ENCODE data around the gene DLGAP3.
"Not testable (repeated sequence)": the region's sequence is repeated elsewhere in the genome, so short reads cannot be mapped to it uniquely, and the experiment has no call there.

DLGAP3 gene

GRCh38 chr1:34948739-34949138 is 19.3 kb upstream of the DLGAP3 start:
- not testable (repeated sequence) for H3K9ac ChIP-seq (ENCODE audit: low read depth, low read length); H3K4me1 ChIP-seq (ENCODE audit: insufficient read depth, low read length); H3K9me3 ChIP-seq (ENCODE audit: control insufficient read depth, insufficient read depth, low read length); H3K36me3 ChIP-seq (ENCODE audit: insufficient read depth, low read length)

GRCh38 chr1:34947641-34948314 is 18.3 kb upstream of the DLGAP3 start:
- H3K4me1 ChIP-seq (ENCODE audit: insufficient read depth, low read length); H3K9me3 ChIP-seq (ENCODE audit: control insufficient read depth, insufficient read depth, low read length); H3K36me3 ChIP-seq (ENCODE audit: insufficient read depth, low read length); H3K9ac ChIP-seq (ENCODE audit: low read depth, low read length): not testable (repeated sequence)

DNA sequence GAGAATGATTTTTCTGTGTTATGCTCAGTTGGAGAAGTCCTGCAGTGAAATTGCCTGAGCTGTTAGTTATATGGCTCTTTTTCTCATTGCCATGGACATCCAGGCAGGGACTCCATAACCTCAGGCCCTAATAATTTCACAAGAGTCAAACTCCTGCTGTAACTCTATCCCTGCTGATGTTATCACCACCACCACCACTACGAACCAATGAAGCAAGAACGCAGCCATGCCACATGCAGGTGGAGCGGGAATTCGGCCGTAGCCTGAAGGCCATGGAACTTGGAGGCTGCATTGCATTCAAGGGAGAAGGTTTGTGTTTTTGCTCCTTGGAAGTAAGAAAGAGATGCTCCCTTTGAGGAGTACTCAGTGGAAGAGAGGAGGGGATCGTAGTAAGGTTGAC is 16.8 kb upstream of the DLGAP3 start:
- Histone ChIP-seq H3K4me1 (ENCODE audit: insufficient read depth, low read length) (no peaks in the 10 kb centered on the region), H3K9ac (ENCODE audit: low read depth, low read length) (no peak overlapping the region), H3K36me3 (ENCODE audit: insufficient read depth, low read length) (no peaks in the 10 kb centered on the region), H3K9me3 (ENCODE audit: control insufficient read depth, insufficient read depth, low read length) (no peaks in the 10 kb centered on the region)

GRCh38 chr1:34941798-34942197 is 12.3 kb upstream of the DLGAP3 start:
- not testable (repeated sequence) for H3K36me3 ChIP-seq (ENCODE audit: insufficient read depth, low read length); H3K4me1 ChIP-seq (ENCODE audit: insufficient read depth, low read length); H3K9ac ChIP-seq (ENCODE audit: low read depth, low read length); H3K9me3 ChIP-seq (ENCODE audit: control insufficient read depth, insufficient read depth, low read length)

- H3K9ac ChIP-seq (ENCODE audit: low read depth, low read length), result peak overlapping the region; percentile 27; the same call in 1 of the 2 replicates
- H3K9me3 ChIP-seq (ENCODE audit: control insufficient read depth, insufficient read depth, low read length), result no peaks in the 10 kb centered on the region
- peaks cover 4% of the 10 kb centered on the region; the same call in 1 of the 2 replicates for H3K4me1 ChIP-seq (ENCODE audit: insufficient read depth, low read length)
- no peaks in the 10 kb centered on the region for H3K36me3 ChIP-seq (ENCODE audit: insufficient read depth, low read length)
Observed at GRCh38 chr1:34930702-34931071, 1.2 kb upstream of the DLGAP3 start.

GRCh38 chr1:34929853-34930701 is 627 bp upstream of the DLGAP3 start:
- Histone ChIP-seq H3K36me3 (ENCODE audit: insufficient read depth, low read length) (no peaks in the 10 kb centered on the region), H3K9ac (ENCODE audit: low read depth, low read length) (peak overlapping the region; percentile 75), H3K9me3 (ENCODE audit: control insufficient read depth, insufficient read depth, low read length) (no peaks in the 10 kb centered on the region), H3K4me1 (ENCODE audit: insufficient read depth, low read length) (peaks cover 4% of the 10 kb centered on the region; the same call in 1 of the 2 replicates)

DNA sequence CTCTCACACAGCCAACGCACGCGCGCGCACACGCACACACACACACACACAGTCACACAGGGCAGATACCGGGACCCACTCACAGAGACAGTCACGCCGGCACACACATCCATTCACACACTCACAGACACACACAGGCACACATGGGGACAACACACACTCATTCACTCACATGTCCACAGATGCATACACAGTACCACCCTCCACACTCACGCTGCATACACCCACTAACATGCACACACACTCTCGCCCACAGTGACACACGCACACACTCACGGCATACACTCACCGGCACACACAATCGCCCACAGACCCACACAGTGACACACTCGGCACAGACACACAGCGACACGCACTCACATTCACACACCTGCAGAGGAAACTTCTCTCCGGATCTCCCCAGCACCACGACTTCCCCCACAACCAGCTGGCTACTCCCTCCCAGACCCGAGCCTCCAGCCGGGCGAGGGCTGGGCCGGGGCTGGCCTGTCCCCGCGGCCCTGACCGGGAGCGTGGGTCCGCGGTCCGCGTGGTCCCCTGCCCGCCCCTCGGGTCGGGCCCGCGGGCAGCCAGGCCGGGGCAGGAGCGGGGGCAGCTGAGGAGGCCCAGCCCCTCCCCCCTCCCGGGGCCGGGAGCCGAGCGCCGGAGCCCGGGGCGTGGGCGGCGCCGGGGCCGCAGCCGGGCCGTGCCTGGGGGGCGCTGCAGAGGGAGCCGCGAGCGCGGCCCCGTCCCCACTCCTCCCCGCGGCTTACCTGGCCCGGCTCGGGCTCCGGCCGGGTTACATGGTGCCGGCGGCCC is 552 bp downstream of the DLGAP3 start:
- no peaks in the 10 kb centered on the region for H3K9me3 ChIP-seq (ENCODE audit: control insufficient read depth, insufficient read depth, low read length)
- peak overlapping the region; percentile 75 for H3K9ac ChIP-seq (ENCODE audit: low read depth, low read length)
- H3K4me1 ChIP-seq (ENCODE audit: insufficient read depth, low read length), result peaks cover 4% of the 10 kb centered on the region; the same call in 1 of the 2 replicates
- no peaks in the 10 kb centered on the region for H3K36me3 ChIP-seq (ENCODE audit: insufficient read depth, low read length)

GRCh38 chr1:34928066-34928696 is 1.3 kb downstream of the DLGAP3 start:
- no peak overlapping the region; the same call in 1 of the 2 replicates for H3K9ac ChIP-seq (ENCODE audit: low read depth, low read length)
- peaks cover 4% of the 10 kb centered on the region; the same call in 1 of the 2 replicates for H3K4me1 ChIP-seq (ENCODE audit: insufficient read depth, low read length)
- no peaks in the 10 kb centered on the region for H3K9me3 ChIP-seq (ENCODE audit: control insufficient read depth, insufficient read depth, low read length)
- no peaks in the 10 kb centered on the region for H3K36me3 ChIP-seq (ENCODE audit: insufficient read depth, low read length)

DNA sequence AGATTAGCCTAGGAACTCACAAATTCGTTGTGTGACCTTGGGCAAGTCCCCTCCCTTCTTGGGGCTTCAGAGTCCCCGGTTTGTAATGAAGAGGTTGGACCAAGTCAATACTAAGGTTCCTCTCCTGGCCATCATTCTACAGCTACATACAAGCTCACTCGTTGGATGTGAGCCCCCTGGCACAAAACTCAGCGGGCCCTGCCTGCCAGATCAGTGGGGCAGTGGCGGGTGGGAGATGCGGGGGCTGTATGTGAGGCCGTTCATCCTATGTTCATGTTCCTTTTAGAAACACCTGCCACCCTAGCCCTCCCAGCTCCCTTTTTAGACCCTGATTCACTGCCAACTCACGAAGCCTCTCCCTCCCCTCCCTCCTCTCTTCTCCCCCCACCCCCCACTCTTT is 2.1 kb downstream of the DLGAP3 start:
- Histone ChIP-seq H3K9me3 (ENCODE audit: control insufficient read depth, insufficient read depth, low read length) (no peaks in the 10 kb centered on the region), H3K36me3 (ENCODE audit: insufficient read depth, low read length) (no peaks in the 10 kb centered on the region), H3K4me1 (ENCODE audit: insufficient read depth, low read length) (peaks cover 4% of the 10 kb centered on the region; the same call in 1 of the 2 replicates), H3K9ac (ENCODE audit: low read depth, low read length) (no peak overlapping the region)

GRCh38 chr1:34926894-34927293 is 2.6 kb downstream of the DLGAP3 start:
- Histone ChIP-seq H3K9me3 (ENCODE audit: control insufficient read depth, insufficient read depth, low read length) (no peaks in the 10 kb centered on the region), H3K4me1 (ENCODE audit: insufficient read depth, low read length) (peaks cover 4% of the 10 kb centered on the region; the same call in 1 of the 2 replicates), H3K36me3 (ENCODE audit: insufficient read depth, low read length) (no peaks in the 10 kb centered on the region), H3K9ac (ENCODE audit: low read depth, low read length) (no peak overlapping the region)

GRCh38 chr1:34926156-34926555 is 3.3 kb downstream of the DLGAP3 start:
- H3K4me1 ChIP-seq (ENCODE audit: insufficient read depth, low read length), result peaks cover 4% of the 10 kb centered on the region; the same call in 1 of the 2 replicates
- H3K9me3 ChIP-seq (ENCODE audit: control insufficient read depth, insufficient read depth, low read length), result no peaks in the 10 kb centered on the region
- no peak overlapping the region for H3K9ac ChIP-seq (ENCODE audit: low read depth, low read length)
- no peaks in the 10 kb centered on the region for H3K36me3 ChIP-seq (ENCODE audit: insufficient read depth, low read length)

- H3K36me3 ChIP-seq (ENCODE audit: insufficient read depth, low read length), result no peaks in the 10 kb centered on the region
- no peaks in the 10 kb centered on the region for H3K9me3 ChIP-seq (ENCODE audit: control insufficient read depth, insufficient read depth, low read length)
Observed at GRCh38 chr1:34925730-34926129, 3.7 kb downstream of the DLGAP3 start.

GRCh38 chr1:34924759-34925555 is 4.5 kb downstream of the DLGAP3 start:
- H3K9ac ChIP-seq (ENCODE audit: low read depth, low read length), result no peak overlapping the region
- H3K36me3 ChIP-seq (ENCODE audit: insufficient read depth, low read length), result no peaks in the 10 kb centered on the region
- H3K4me1 ChIP-seq (ENCODE audit: insufficient read depth, low read length), result no peaks in the 10 kb centered on the region
- H3K9me3 ChIP-seq (ENCODE audit: control insufficient read depth, insufficient read depth, low read length), result no peaks in the 10 kb centered on the region

More at GRCh38 chr1:34925730-34926129, 3.7 kb downstream of the DLGAP3 start:
- H3K4me1 ChIP-seq (ENCODE audit: insufficient read depth, low read length), result no peaks in the 10 kb centered on the region; the same call in 1 of the 2 replicates
- no peak overlapping the region for H3K9ac ChIP-seq (ENCODE audit: low read depth, low read length)
